Measurements from ENCODE around the gene GPR21. TPM values are rescaled to one million over a fixed set of nuclear protein-coding genes. Genes with fewer than 3 reads are reported as not detected.

Gene GPR21
- total and polyA plus RNA-seq, 2 donors (not counting 3 experiments of a cell fraction or from before 2014, with no cell fraction given) = 0.36 to 2.7 TPM

- no peak overlapping the region for H3K4me2 ChIP-seq (ENCODE audit: insufficient read depth, low read length)
- H3K9me3 ChIP-seq (replicated peaks; ENCODE audit: control insufficient read depth, insufficient read depth, low read length) = no peaks in the 10 kb centered on the region
- no peaks in the 10 kb centered on the region for H4K20me1 ChIP-seq (replicated peaks; ENCODE audit: control insufficient read depth, extremely low read depth, insufficient read depth, low read length)
- no TSS peak for BruUV-seq (replicated peaks)
- no peaks in the 10 kb centered on the region for H3K9me1 ChIP-seq (replicated peaks; ENCODE audit: control insufficient read depth, extremely low read depth, insufficient read depth, low read length)
- POLR2A ChIA-PET = no interaction called here
- intact Hi-C loops (cut with micrococcal nuclease) = no loop called here
- peaks cover 5% of the 10 kb centered on the region for H3K4me1 ChIP-seq (ENCODE audit: control insufficient read depth, extremely low read depth, insufficient read depth, low read length)
- peaks cover 6% of the 10 kb centered on the region in 2 experiments for H3K36me3 ChIP-seq (ENCODE audit: control insufficient read depth in 2 of 2, extremely low read depth in 1 of 2, insufficient read depth in 2 of 2, low read length in 2 of 2)
- no peaks in the 10 kb centered on the region for H3K79me2 ChIP-seq (ENCODE audit: control insufficient read depth, insufficient read depth, low read length)
- no peak overlapping the region for H3K9ac ChIP-seq (replicated peaks; ENCODE audit: extremely low read depth, insufficient read depth, low read length)
- H3K27ac ChIP-seq (ENCODE audit: insufficient read depth, low read depth, low read length) = no peak overlapping the region
- dilution Hi-C loops (cut with MboI; ENCODE audit: extremely low pct_ligation_motif_present, low sequenced_read_pairs) = no loop called here
- H3K4me3 ChIP-seq (replicated peaks in 1 of 3; ENCODE audit: insufficient read depth in 1 of 3, low read depth in 1 of 3, low read length in 3 of 3) = no peak overlapping the region
- CTCF ChIA-PET = no interaction called here
- DNase-seq (ENCODE audit: low read depth, low spot score) (no peak), FAIRE-seq (no peak)
- no peaks in the 10 kb centered on the region for H3K27me3 ChIP-seq (ENCODE audit: control insufficient read depth in 2 of 2, insufficient read depth in 2 of 2, low read length in 2 of 2)
- no peak overlapping the region for H2AFZ ChIP-seq (ENCODE audit: low read depth, low read length)
- TF ChIP-seq POLR2A (IDR thresholded peaks at IDR 0.05; ENCODE audit: low read depth, low read length) (no peak), EZH2 (IDR thresholded peaks at IDR 0.05; ENCODE audit: borderline replicate concordance, low read depth, low read length, severe bottlenecking) (no peak), MYC (IDR thresholded peaks at IDR 0.05; ENCODE audit: low read depth, low read length) (no peak), FOS (IDR thresholded peaks at IDR 0.05; ENCODE audit: borderline replicate concordance, insufficient read depth, low read length) (no peak), MAX (IDR thresholded peaks at IDR 0.05; ENCODE audit: insufficient read depth, insufficient read length) (no peak), POLR2AphosphoS5 (IDR thresholded peaks at IDR 0.05; ENCODE audit: insufficient read depth, low read depth, low read length) (no peak), GATA2 (IDR thresholded peaks at IDR 0.05; ENCODE audit: insufficient read depth, insufficient read length, low read depth, low read length) (no peak), JUN (IDR thresholded peaks at IDR 0.05; ENCODE audit: borderline replicate concordance, insufficient read depth, insufficient read length, low read depth) (no peak)
- TF ChIP-seq, protein P1, sequence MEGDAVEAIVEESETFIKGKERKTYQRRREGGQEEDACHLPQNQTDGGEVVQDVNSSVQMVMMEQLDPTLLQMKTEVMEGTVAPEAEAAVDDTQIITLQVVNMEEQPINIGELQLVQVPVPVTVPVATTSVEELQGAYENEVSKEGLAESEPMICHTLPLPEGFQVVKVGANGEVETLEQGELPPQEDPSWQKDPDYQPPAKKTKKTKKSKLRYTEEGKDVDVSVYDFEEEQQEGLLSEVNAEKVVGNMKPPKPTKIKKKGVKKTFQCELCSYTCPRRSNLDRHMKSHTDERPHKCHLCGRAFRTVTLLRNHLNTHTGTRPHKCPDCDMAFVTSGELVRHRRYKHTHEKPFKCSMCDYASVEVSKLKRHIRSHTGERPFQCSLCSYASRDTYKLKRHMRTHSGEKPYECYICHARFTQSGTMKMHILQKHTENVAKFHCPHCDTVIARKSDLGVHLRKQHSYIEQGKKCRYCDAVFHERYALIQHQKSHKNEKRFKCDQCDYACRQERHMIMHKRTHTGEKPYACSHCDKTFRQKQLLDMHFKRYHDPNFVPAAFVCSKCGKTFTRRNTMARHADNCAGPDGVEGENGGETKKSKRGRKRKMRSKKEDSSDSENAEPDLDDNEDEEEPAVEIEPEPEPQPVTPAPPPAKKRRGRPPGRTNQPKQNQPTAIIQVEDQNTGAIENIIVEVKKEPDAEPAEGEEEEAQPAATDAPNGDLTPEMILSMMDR (IDR thresholded peaks at IDR 0.05; ENCODE audit: extremely low read depth in 1 of 2, insufficient read depth in 1 of 2, low read depth in 1 of 2, low read length in 2 of 2) = no peak
Observed at GRCh38 chr9:123064716-123065115, 31.2 kb downstream of the GPR21 start.

Measured in endothelial cell of umbilical vein (primary cell).